Adrenal gland (tissue), 5 donors: ENCODE results near the gene RESP18.

ENCODE experiments used
- POLR2A ChIP-seq, 2 donors: fragments of 450-650 bp; IDR thresholded peaks; one replicate each; pipeline ENCODE4 v1.6.1; 2017; ENCODE audit warnings: antibody characterized with exemption in 2 of 2, mild to moderate bottlenecking in 2 of 2, moderate library complexity in 1 of 2
- TF ChIP-seq, protein P1 (sequence below), 6 experiments: fragments of 450-650 bp in 4 of 6; fragments of 200-600 bp in 2 of 6; sonication (generic) in 1 of 6; IDR thresholded peaks; 1 replicate in 5 of 6; 2 replicates in 1 of 6; pipeline versions ENCODE4 v1.5.1 to v1.8.0; 2016 to 2021; ENCODE audit warnings: antibody characterized with exemption in 6 of 6, mild to moderate bottlenecking in 2 of 6, moderate library complexity in 1 of 6
- donor health status: DM: no; HTN: no; CAD: no.

DNA sequence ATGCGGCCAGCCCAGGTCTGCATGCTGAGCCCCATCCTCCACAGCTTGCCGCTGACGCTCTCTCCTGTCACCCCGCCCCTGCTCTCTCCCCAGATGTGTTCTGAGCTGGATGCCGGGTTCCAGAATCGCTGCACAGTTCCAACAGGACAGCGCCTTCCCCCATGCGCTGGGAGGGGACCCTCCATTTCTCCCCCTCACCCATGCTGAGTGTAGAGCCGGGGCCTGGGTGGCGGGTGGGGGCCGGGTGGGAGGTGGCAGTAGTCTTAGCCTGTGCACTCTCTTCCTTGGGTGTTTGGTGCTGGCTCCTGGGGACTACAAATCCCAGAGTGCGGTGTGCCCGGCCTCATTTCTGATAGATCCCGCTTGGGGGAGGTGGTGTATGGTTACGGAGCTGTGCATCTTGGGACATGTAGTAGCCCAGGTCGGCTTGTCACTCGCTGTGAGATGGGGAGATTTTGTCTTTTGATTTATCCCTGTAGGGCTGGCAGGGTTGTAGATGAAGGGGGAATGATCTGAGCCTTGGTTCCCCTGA, 46.6 kb downstream of the RESP18 start:
- TF ChIP-seq, protein P1, sequence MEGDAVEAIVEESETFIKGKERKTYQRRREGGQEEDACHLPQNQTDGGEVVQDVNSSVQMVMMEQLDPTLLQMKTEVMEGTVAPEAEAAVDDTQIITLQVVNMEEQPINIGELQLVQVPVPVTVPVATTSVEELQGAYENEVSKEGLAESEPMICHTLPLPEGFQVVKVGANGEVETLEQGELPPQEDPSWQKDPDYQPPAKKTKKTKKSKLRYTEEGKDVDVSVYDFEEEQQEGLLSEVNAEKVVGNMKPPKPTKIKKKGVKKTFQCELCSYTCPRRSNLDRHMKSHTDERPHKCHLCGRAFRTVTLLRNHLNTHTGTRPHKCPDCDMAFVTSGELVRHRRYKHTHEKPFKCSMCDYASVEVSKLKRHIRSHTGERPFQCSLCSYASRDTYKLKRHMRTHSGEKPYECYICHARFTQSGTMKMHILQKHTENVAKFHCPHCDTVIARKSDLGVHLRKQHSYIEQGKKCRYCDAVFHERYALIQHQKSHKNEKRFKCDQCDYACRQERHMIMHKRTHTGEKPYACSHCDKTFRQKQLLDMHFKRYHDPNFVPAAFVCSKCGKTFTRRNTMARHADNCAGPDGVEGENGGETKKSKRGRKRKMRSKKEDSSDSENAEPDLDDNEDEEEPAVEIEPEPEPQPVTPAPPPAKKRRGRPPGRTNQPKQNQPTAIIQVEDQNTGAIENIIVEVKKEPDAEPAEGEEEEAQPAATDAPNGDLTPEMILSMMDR (IDR thresholded peaks at IDR 0.05): no peak
- TF ChIP-seq POLR2A (IDR thresholded peaks at IDR 0.05): no peak
